A549 treated with dexamethasone at 1 μM for 4 hours (cell line): ENCODE data around the gene ATP1A1. TPM values are rescaled to one million over a fixed set of nuclear protein-coding genes. Genes with fewer than 3 reads are reported as not detected.

Source experiments
- total RNA-seq: library from RNA; stranded (reverse); fragments of 200-300 nt; extraction: Qiagen RNA extraction; gene quantifications from 5 replicates; pipeline ENCODE4 v1.2.3, GENCODE V29; 2022

The ATP1A1 gene
- total RNA-seq = 382 to 491 TPM (median 456 TPM) in 5 replicates

DNA sequence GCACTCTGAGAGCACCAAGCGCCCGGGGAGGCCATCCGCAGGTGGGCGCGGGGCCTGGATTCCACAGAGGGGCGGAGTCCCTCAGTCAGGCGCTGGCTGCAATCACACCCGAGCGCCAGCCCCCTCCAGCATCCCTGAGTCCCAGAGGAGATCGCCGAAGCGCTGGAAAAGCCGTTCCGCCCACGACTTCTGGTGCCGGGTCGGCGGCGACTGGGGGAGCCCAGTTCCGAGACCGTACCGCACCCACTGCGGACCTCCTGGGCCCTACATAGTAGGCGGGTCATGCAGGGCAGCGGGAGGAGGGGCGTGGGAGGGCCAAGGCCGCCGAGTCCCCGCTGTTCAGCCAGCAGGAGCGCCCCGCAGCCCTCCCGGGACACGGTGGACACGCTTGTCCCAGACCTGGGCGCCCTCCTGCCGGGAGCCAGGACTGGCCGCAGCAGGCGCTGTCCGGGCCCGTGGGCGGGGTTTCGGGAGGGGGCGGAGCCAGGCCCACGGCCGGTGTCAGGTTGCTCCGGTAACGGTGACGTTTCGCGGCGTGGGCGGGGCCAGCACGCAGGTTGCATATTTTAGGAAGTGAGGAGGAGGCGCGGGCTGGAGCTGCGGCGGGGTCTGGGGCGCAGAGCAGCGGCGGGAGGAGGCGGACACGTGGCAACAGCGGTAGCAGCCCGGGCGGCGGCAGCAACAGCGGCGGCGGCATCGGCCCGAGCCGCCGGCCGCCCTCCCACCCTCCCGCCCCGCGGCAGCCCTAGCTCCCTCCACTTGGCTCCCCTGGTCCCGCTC is at the start of gene ATP1A1:
TSS of gene ATP1A1 (plus strand) at position 594 of the 780 bp plus-strand sequence. CDS start 268 bp downstream, outside the sequence.

Other genes with a start within 250 kb of the ATP1A1 start
- gene CD58, start 197.8 kb downstream of the ATP1A1 start, total RNA-seq = 16.3 to 24.0 TPM (median 21.9 TPM) in 5 replicates